PC-3 (cell line): Measurements from ENCODE around the gene RILPL2. TPM values are rescaled to one million over a fixed set of nuclear protein-coding genes. Genes with fewer than 3 reads are reported as not detected.
"Not testable (repeated sequence)": the region's sequence is repeated elsewhere in the genome, so short reads cannot be mapped to it uniquely, and the experiment has no call there.

Experiments
- ATAC-seq: fragments of 200-7000 bp; cut with Tn5 transposase; 2 replicates; pipeline ENCODE4 v1.9.1; 2020; ENCODE audit warnings: mild to moderate bottlenecking, moderate library complexity
- BruUV-seq: library from RNA; stranded (reverse); fragments of 400-500 nt; replicated peaks from 2 replicates; lab custom pipeline; 2021; lab: Mats Ljungman, UMichigan
- CTCF ChIA-PET: fragments of 300-600 bp; sonication (Branson Sonifier 250); formaldehyde crosslinking; loops from one replicate; lab custom pipeline; 2022; ENCODE audit warnings: antibody characterized with exemption; lab: Charles Lee
- POLR2A ChIA-PET: fragments of 300-600 bp; sonication (Branson Sonifier 250); formaldehyde crosslinking; loops from one replicate; lab custom pipeline; 2022; ENCODE audit warnings: antibody characterized with exemption; ENCODE audit not compliant: unreplicated experiment; lab: Charles Lee
- DNase-seq: peaks from one replicate; pipeline ENCODE4 v3.0.0-alpha.2; 2015
- H2AFZ ChIP-seq: fragments of 300-600 bp; sonication (generic); 2 replicates; pipeline ENCODE4 v1.6.0; 2016; ENCODE audit warnings: antibody characterized with exemption, low read length
- H3F3A ChIP-seq: fragments of 300-600 bp; sonication (generic); one replicate; pipeline ENCODE4 v1.6.0; 2017; ENCODE audit warnings: antibody characterized with exemption, low read length, control low read depth, mild to moderate bottlenecking; ENCODE audit not compliant: unreplicated experiment
- H3K27ac ChIP-seq: fragments of 300-600 bp; sonication (generic); 2 replicates; pipeline ENCODE4 v1.5.1; 2016; ENCODE audit warnings: mild to moderate bottlenecking, low read length
- H3K27me3 ChIP-seq: fragments of 300-600 bp; sonication (generic); 2 replicates; pipeline ENCODE4 v1.6.1; 2016; ENCODE audit warnings: low read length, mixed read lengths
- H3K36me3 ChIP-seq: fragments of 300-600 bp; sonication (generic); 2 replicates; pipeline ENCODE4 v1.6.1; 2016; ENCODE audit warnings: low read depth, mixed run types, low read length, mixed read lengths
- H3K4me1 ChIP-seq: fragments of 300-600 bp; sonication (generic); 2 replicates; pipeline ENCODE4 v1.5.1; 2016; ENCODE audit warnings: low read length; ENCODE audit not compliant: insufficient read depth
- H3K4me2 ChIP-seq: fragments of 300-600 bp; sonication (generic); 2 replicates; pipeline ENCODE4 v1.6.0; 2016; ENCODE audit warnings: low read length
- H3K4me3 ChIP-seq: fragments of 300-600 bp; sonication (generic); 2 replicates; pipeline ENCODE4 v1.5.1; 2016; ENCODE audit warnings: mild to moderate bottlenecking, low read length, mixed read lengths
- H3K79me2 ChIP-seq: fragments of 300-600 bp; sonication (generic); 2 replicates; pipeline ENCODE4 v1.6.1; 2017; ENCODE audit warnings: low read length, mixed read lengths
- H3K9ac ChIP-seq: fragments of 300-600 bp; sonication (generic); 2 replicates; pipeline ENCODE4 v1.6.0; 2016; ENCODE audit warnings: mild to moderate bottlenecking, low read length
- H3K9me2 ChIP-seq: fragments of 300-600 bp; sonication (generic); replicated peaks from 2 replicates; pipeline ENCODE4 v1.6.1; 2016; ENCODE audit warnings: mixed run types, low read length, mixed read lengths
- H3K9me3 ChIP-seq: fragments of 300-600 bp; sonication (generic); 2 replicates; pipeline ENCODE4 v1.6.1; 2016; ENCODE audit warnings: low read length, mixed read lengths
- H4K20me1 ChIP-seq: fragments of 300-600 bp; sonication (generic); 2 replicates; pipeline ENCODE4 v1.6.1; 2016; ENCODE audit warnings: low read length, mixed read lengths
- CTCF ChIP-seq: fragments of 300-600 bp; sonication (generic); conservative IDR thresholded peaks from 2 replicates; pipeline ENCODE4 v1.5.1; 2017; ENCODE audit warnings: antibody characterized with exemption, low read depth, mild to moderate bottlenecking, low read length
- EZH2 ChIP-seq: fragments of 300-600 bp; sonication (generic); IDR thresholded peaks from one replicate; pipeline ENCODE4 v1.6.1; 2017; ENCODE audit warnings: antibody characterized with exemption, mild to moderate bottlenecking, low read length; ENCODE audit not compliant: unreplicated experiment
- EZH2phosphoT487 ChIP-seq: fragments of 300-600 bp; sonication (generic); IDR thresholded peaks from 2 replicates; pipeline ENCODE4 v1.6.1; 2018; ENCODE audit warnings: mild to moderate bottlenecking, antibody characterized with exemption, low read length, borderline replicate concordance
- intact Hi-C: fragments of 100-400 bp; cut with micrococcal nuclease; formaldehyde crosslinking; loops from 2 replicates; pipeline ENCODE4 v1.9.0; 2023
- total RNA-seq: library from RNA; depleted of rRNA; stranded (reverse); fragments of >200 nt; gene quantifications from 2 replicates; pipeline ENCODE4 v1.2.3, GENCODE V29; 2014

The RILPL2 gene
- total RNA-seq, 1 experiment from 2014 or later = 2.2 TPM

DNA sequence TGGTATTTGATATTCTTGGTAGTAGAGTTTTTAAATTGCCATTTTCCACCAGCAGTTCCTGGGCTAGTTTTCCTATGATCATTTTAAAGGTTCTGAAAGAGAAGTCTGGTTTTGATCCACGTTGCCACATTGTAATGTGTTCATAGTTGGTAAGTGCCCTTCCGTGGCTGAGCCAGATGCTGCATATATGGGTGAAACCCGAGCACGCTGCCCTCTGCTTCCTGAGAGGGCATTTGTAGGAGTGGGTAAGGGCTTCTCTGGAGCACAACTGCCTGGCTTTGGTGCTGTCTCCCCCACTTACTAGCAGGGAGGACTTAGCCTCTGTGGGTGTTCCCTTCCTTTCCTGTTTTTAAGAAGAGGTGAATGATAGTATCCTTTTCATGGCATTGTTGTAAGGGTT, 28.6 kb upstream of the RILPL2 start:
- ATAC-seq = no peak
- Histone ChIP-seq H3K9me2 (no peaks in the 10 kb centered on the region), H3K4me2 (no peak overlapping the region), H2AFZ (no peak overlapping the region), H3K4me3 (no peak overlapping the region), H4K20me1 (no peaks in the 10 kb centered on the region), H3K4me1 (no peaks in the 10 kb centered on the region), H3K79me2 (peaks cover 30% of the 10 kb centered on the region), H3K36me3 (peaks cover 6% of the 10 kb centered on the region; the same call in 1 of the 2 replicates), H3F3A (no peaks in the 10 kb centered on the region), H3K9me3 (no peaks in the 10 kb centered on the region), H3K27me3 (no peaks in the 10 kb centered on the region), H3K27ac (no peak overlapping the region), H3K9ac (no peak overlapping the region)
- POLR2A ChIA-PET = no interaction called here
- no TSS peak for BruUV-seq
- intact Hi-C loops = no loop called here
- TF ChIP-seq EZH2 (no peak), EZH2phosphoT487 (no peak), CTCF (no peak)
- no peak for DNase-seq
- CTCF ChIA-PET = no interaction called here

GRCh38 chr12:123463174-123463573, 26.7 kb upstream of the RILPL2 start:
- H3K4me2 ChIP-seq, H2AFZ ChIP-seq, ATAC-seq, H3K4me1 ChIP-seq, POLR2A ChIA-PET, H4K20me1 ChIP-seq, H3K36me3 ChIP-seq, H3K27me3 ChIP-seq, H3K27ac ChIP-seq, H3K9me3 ChIP-seq, CTCF ChIA-PET, intact Hi-C loops, H3K9ac ChIP-seq, H3K9me2 ChIP-seq, BruUV-seq, H3K4me3 ChIP-seq, H3F3A ChIP-seq, DNase-seq: not testable (repeated sequence)
- peaks cover 46% of the 10 kb centered on the region for H3K79me2 ChIP-seq

DNA sequence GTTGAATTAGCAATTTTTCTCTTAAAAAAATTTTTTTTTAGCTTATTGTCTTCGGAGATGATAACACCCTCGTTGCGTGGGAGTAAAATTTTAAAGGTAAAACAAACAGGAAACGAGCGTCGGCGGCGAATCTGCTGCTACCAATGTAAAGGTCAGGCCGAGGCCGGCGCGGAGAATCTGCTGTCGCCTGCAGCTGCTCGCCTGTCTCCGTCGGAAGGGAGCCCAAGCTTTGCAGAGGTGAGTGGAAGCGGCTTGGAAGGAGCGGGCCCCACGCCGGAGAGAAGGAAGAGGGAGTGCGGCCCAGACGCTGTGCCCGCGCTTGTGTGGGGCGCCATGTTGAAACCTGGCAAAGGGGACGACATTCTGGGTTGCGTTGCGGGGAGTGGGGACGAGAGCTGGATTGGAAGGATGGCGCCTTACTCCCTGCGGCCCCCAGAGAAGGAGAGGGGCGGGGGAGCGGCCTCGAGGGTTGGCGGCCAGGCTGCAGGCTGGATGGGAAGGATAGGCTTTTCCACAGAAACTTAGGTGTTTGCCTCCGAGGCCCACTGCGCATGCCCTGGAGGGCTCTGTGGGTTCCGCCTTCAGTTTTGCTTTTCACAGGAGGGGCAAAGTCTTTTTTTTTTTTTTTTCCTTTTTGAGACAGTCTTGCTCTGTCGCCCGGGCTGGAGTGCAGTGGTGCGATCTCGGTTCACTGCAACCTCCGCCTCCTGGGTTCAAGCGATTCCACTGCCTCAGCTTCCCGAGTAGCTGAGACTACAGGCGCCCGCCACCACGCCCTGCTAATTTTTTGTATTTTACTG, 21.7 kb upstream of the RILPL2 start, which contains the start of gene SNRNP35:
TSS of gene SNRNP35 (plus strand) at position 160 of the 800 bp plus-strand sequence. CDS start 7,402 bp downstream, outside the sequence.
- Histone ChIP-seq H3K4me1 (no peaks in the 10 kb centered on the region; the same call in 1 of the 2 replicates), H3K36me3 (no peaks in the 10 kb centered on the region), H3F3A (no peaks in the 10 kb centered on the region), H2AFZ (peak within 1 kb of the TSS; percentile 90), H3K27me3 (no peaks in the 10 kb centered on the region), H3K4me3 (peak within 1 kb of the TSS; percentile 76), H3K27ac (peak within 1 kb of the TSS; percentile 91), H3K79me2 (peaks cover 32% of the 10 kb centered on the region), H3K9me3 (no peaks in the 10 kb centered on the region), H3K9ac (peak within 1 kb of the TSS; percentile 96), H3K9me2 (no peaks in the 10 kb centered on the region), H3K4me2 (peak within 1 kb of the TSS; percentile 84), H4K20me1 (no peaks in the 10 kb centered on the region)
- ChIA-PET CTCF (no interaction called here), POLR2A (no interaction called here)
- TF ChIP-seq EZH2 (no peak), CTCF (no peak), EZH2phosphoT487 (no peak)
- intact Hi-C loops = loop anchor here (1.0 kb wide), 1 partner anchor 93 kb away; no protein-coding TSS in a partner anchor
- BruUV-seq = TSS peak; percentile 91
- DNase-seq = peak; percentile 70
- ATAC-seq = peak; percentile 79
